NCI-H2081 treated with DMSO at 0.1 percent for 48 hours (cell line): ENCODE results near the gene TLX2.
A peak's percentile ranks its signal among the peaks of the same experiment; 100 is the strongest.
"Not testable (repeated sequence)": the region's sequence is repeated elsewhere in the genome, so short reads cannot be mapped to it uniquely, and the experiment has no call there.

Experiments
- DNase-seq: peaks from one replicate; lab custom pipeline; 2025; lab: John Stamatoyannopoulos, UW

TLX2 gene

DNA sequence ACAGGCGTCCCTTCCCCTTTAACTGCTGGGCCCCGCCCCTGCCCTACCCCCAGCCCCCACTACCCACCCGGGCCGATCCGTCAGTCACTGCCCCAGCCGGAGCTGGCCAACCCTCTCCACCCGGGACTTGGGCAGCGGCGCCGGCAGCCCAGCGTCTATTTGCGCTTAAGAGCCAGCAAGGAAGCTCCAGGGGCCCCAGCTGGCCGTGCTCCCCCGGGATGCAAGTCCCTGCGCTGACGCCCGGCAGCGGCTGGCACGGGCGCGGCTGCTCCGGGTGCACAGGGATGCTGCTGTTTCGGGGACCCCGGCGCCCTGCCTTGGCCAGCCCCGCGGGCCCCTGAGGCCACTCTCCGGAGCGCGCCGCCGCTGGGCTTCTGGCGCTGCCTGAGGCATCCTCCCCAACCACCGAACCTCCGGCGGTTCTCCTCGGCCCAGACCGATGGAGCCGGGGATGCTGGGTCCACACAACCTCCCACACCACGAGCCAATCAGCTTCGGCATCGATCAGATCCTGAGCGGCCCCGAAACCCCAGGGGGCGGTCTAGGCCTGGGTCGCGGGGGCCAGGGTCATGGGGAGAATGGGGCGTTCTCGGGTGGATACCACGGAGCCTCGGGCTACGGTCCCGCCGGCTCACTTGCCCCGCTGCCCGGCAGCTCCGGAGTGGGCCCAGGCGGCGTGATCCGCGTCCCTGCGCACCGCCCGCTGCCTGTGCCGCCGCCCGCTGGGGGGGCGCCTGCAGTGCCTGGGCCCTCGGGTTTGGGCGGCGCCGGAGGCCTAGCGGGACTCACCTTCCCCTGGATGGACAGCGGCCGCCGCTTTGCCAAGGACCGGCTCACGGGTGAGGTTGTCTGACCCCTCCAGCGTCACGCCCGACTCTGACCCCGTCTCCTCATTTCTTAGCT is at the start of gene TLX2:
TSS of gene TLX2 (plus strand) at position 83 of the 903 bp plus-strand sequence. CDS start at position 440, 357 bp downstream.
- DNase-seq: no peak

DNA sequence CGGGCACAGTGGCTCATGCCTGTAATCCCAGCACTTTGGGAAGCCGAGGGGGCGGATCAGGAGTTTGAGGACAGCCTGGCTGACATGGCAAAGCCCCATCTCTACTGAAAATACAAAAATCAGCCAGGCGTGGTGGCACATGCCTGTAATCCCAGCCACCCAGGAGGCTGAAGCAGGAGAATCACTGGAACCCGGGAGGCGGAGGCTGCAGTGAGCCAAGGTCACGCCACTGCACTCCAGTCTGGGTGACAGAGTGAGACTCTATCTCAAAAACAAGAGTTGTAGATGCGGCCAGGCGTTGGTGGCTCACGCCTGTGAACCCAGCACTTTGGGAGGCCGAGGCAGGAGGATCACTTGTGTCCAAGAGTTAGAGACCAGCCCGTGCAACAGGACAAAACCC is 43.5 kb upstream of the TLX2 start:
- DNase-seq: not testable (repeated sequence)

DNA sequence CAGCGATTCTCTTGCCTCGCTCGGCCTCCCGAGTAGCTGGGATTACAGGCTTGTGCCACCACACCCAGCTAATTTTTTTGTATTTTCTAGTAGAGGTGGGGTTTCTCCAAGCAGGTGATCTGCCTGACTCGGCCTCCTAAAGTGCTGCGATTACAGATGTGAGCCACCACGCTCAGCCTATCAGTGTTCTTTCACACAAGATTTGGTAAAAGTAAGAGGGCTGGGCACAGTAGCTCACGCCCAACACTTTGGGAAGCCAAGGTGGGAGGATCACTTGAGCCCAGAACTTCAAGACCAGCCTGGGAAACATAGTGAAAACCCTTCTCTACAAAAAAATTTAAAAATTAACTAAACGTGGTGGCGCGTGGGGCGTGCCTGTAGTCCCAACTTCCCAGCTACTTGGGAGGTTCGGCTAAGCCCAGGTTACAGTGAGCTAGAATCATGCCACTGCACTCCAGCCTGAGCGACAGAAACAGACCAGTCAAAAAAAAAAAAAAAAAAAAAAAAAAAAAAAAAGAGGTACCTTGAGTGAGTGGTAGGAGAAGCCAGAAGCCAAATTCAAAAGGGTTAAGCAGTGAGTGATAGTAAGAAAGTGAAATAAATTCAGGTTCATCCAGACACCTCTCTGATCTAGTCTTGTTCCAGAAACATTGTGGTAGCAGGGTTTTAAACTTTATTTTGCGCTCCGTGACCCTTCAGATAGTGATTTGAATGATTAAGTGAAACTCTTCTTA is 42.8 kb upstream of the TLX2 start:
- DNase-seq: no peak

DNA sequence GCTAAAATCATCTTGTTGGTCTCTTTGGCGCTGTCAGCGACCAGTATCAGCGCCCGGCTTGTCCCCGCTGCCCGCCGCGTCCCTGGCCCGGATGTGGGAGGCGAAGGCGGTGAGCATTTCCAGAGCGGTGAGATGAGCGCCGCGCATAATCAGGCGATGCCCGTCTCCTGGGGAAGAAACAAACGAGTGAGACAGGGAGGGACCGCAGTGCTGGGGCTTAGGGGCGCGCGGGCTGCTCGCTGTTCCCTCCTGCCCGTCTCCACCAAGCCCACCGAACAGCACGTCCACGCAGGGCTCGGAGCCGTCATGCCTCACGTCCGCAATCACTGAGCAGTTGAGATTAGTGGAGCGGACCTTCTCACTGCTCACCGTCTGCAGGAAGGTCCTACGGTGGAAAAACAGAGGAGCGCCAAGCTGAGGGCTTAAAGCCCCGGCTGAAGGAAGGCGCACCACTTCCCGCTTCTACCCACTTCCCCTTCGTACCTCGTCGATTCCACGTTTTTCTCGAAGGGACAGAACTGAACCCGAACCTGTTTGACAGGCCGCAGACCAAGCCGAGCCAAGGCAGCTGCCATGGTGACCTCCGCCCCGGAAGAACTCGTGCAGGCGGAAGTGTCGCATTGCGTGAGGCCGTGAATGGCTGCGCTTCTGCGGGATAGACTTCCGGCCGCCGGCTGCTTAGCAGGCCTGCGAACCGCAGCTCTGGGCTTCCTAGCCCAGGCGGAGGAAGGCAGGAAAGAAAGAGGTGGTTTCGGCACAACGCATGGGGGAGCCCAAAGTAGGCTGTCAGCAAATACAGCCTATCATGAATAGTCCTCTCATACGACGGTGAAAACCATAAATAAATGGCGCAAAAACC is 41.9 kb upstream of the TLX2 start, which contains the start of gene MRPL53:
TSS of gene MRPL53 (minus strand) at position 595 of the 859 bp plus-strand sequence. CDS start at position 575, 20 bp downstream.
- DNase-seq: peak; percentile 54

GRCh38 chr2:74472945-74473258 is 41.3 kb upstream of the TLX2 start:
- DNase-seq: no peak

DNA sequence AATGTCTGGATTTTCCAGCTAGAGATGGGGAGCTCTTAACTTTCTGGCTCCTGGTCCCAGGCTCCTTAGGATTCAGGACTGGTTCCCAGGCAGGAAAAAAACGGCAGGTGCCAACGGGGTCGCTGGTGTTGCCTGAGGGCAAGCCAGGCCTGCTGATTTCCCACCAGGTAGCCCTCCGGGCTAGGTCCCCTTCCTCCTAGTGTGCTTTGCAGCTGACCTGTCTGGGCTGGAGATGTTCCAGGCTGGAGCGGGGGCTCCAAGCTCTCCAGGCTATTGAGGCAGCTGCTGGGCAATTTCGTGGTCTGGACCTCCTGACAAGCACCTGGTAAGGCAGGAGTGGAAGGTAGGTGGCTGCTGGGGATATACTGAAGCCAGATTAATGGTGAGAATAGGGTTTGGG is 39.8 kb upstream of the TLX2 start:
- no peak for DNase-seq

- DNase-seq: no peak
Measured at GRCh38 chr2:74474899-74475298, 39.4 kb upstream of the TLX2 start.

DNA sequence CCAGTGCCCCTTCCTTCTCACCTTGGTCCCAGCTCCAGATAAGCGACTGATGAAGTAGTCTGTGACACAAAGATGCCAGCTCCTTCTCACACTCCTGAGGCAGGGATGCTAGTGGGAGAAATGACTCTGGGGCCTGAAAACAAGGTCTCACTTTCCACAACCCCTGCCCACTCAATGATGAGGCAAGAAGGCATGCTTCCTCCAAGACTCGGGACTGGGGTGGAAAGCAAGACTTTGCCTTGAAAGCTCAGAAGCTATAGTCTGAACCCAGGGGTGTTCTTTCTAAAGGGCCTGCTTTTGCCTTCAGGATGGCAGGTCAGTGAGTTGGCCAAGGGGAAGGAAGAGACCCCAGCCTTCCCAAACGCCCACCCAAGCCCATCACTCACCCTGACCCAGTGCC is 32.8 kb upstream of the TLX2 start:
- DNase-seq: no peak

DNA sequence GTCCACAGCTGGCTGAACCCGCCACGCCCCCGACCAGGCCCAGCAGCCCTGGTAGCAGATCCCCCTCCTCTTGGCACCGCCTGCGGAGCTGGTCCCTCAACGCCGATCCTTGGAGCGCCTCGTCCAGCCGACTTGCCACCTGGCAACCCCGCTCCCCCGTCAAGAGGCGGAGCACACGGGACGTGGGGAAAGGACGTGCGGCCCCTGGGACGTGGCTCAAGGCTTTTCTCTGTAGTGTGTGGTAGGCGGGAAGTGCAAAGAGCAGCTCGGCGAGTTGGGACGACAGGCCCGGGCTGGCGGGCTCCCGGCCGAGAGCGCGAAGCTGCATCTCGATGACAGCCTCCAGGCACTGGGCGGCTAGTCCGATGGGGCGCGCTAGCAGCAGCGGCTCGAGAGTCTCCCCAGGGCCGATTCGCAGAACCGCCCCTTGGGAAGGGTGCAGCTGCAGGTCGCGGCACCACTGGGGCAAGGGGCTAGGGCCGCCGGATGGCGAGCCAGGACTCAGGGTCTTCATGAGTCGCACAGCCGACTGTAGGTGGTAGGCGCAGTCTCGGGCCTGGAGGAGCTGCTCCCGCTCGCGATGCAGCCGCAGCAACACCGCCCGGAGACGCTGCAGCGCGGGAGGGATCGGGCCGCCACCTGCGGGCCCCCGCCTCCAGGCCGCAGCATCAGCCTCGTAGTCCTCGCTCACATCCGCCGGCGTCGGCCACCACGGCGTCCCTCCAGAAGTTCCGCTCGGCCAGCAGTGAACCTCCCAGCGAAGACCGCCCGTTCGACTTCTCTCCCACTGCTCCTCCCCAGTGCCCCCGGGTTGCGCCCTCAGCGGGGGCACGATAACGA is 32.1 kb upstream of the TLX2 start:
- DNase-seq: no peak

GRCh38 chr2:74482801-74483674 is 31.2 kb upstream of the TLX2 start, which contains the start of the genes CCDC142 and TTC31:
Gene CCDC142, minus strand, starts transcription at chr2:74482998. Its CDS starts 161 bp downstream, at chr2:74482837.
Gene TTC31, plus strand, starts transcription at chr2:74483081. Its CDS starts 15 bp downstream, at chr2:74483096.
- peak; percentile 83 for DNase-seq

- DNase-seq: not testable (repeated sequence)
Measured at GRCh38 chr2:74483675-74484164, 30.5 kb upstream of the TLX2 start.

GRCh38 chr2:74486141-74486540 is 28.1 kb upstream of the TLX2 start:
- no peak for DNase-seq

GRCh38 chr2:74488643-74489481 is 25.4 kb upstream of the TLX2 start:
- DNase-seq: no peak

DNA sequence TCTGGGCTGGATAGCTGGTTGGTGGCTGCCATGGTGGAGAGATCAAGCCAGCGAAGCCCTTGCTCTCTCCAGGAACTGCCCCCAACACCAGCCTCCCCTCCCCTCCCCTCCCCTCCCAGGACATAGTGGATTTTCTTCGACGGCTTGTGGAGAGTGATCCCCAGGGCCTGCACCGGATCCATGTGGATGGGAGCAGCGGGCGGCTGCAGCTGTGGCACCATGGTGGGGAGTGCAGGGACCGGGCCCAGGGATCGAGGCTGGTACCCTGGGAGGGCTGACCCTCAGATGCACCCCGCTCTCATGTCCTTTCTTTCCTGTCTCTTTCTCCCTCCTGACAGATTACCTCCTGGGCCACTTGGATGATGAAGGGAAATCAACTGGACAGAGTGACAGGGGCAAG is 24.3 kb upstream of the TLX2 start:
- no peak for DNase-seq

GRCh38 chr2:74491648-74492544 is 22.4 kb upstream of the TLX2 start:
- DNase-seq: no peak

- DNase-seq: no peak
Measured at GRCh38 chr2:74493546-74493945, 20.7 kb upstream of the TLX2 start.

GRCh38 chr2:74495440-74495839 is 18.8 kb upstream of the TLX2 start:
- DNase-seq: no peak
